Spleen (tissue), 11 donors: Measurements from ENCODE around the gene LRRC37A2. TPM values are rescaled to one million over a fixed set of nuclear protein-coding genes. Genes with fewer than 3 reads are reported as not detected.
"Not testable (repeated sequence)": the region's sequence is repeated elsewhere in the genome, so short reads cannot be mapped to it uniquely, and the experiment has no call there.

Source experiments
- DNase-seq: peaks from one replicate; pipeline ENCODE4 v3.0.0-alpha.2; 2020
- H3K27ac ChIP-seq, 8 donors: fragments of 200-600 bp; sonication (generic) in 7 of 8; 1 replicate in 4 of 8; 2 replicates in 4 of 8; pipeline versions ENCODE4 v1.5.0 to v1.8.0; 2016 to 2021; ENCODE audit warnings: inconsistent platforms in 4 of 8, mild to moderate bottlenecking in 4 of 8, moderate library complexity in 1 of 8
- H3K27me3 ChIP-seq, 7 donors: fragments of 200-600 bp; sonication (generic) in 6 of 7; replicated peaks in 1 of 7; 1 replicate in 4 of 7; 2 replicates in 3 of 7; pipeline versions ENCODE4 v1.5.0 to v1.8.0; 2016 to 2021; ENCODE audit warnings: inconsistent platforms in 3 of 7, mild to moderate bottlenecking in 1 of 7
- H3K36me3 ChIP-seq, 6 donors: fragments of 200-600 bp; sonication (generic) in 5 of 6; 1 replicate in 4 of 6; 2 replicates in 2 of 6; pipeline versions ENCODE4 v1.5.0 to v1.8.0; 2016 to 2021; ENCODE audit warnings: inconsistent platforms in 2 of 6
- H3K4me1 ChIP-seq, 6 donors: fragments of 200-600 bp; sonication (generic) in 5 of 6; 1 replicate in 3 of 6; 2 replicates in 3 of 6; pipeline versions ENCODE4 v1.5.0 to v1.8.0; 2016 to 2021; ENCODE audit warnings: inconsistent platforms in 3 of 6
- H3K4me3 ChIP-seq, 8 donors: fragments of 200-600 bp; sonication (generic) in 7 of 8; 1 replicate in 4 of 8; 2 replicates in 4 of 8; pipeline versions ENCODE4 v1.5.0 to v1.8.0; 2016 to 2021; ENCODE audit warnings: inconsistent platforms in 4 of 8, mild to moderate bottlenecking in 4 of 8, moderate library complexity in 2 of 8
- H3K9me3 ChIP-seq, 8 donors: fragments of 200-600 bp; sonication (generic) in 7 of 8; 1 replicate in 4 of 8; 2 replicates in 4 of 8; pipeline versions ENCODE4 v1.5.0 to v1.8.0; 2016 to 2021; ENCODE audit warnings: inconsistent platforms in 4 of 8
- WGBS, 5 donors: extraction: QIAGEN DNeasy Blood & Tissue Kit in 3 of 5; methylation state at CpG; one replicate each; pipeline versions ENCODE4 v1.1.5 to v1.1.7; 2013 to 2018; 5-methylcytosine and 5-hydroxymethylcytosine counted together
- intact Hi-C: fragments of 100-400 bp; cut with DNase I; formaldehyde crosslinking; loops from one replicate; pipeline ENCODE4 v1.15.0; 2023; ENCODE audit warnings: low total_unique reads
- polyA plus RNA-seq, 3 donors: library from polyadenylated mRNA; stranded (reverse); fragments of 200-250 nt; gene quantifications; one replicate each; pipeline ENCODE4 v1.2.1, GENCODE V29; 2013
- small RNA-seq, 4 donors: library from RNA; depleted of rRNA; stranded (forward); fragments of <200 nt; gene quantifications; one replicate each; pipeline ENCODE3, GENCODE V24; 2016
- total RNA-seq, 7 donors: library from RNA; depleted of rRNA in 3 of 7; stranded (reverse); fragments of >200 nt in 3 of 7; fragmentation: NEBNext Ultra II Directional in 4 of 7; extraction: Animal tissue kit (Norgen Biotek cat#: 25700) in 4 of 7; gene quantifications; one replicate each; pipeline versions ENCODE4 v1.1.0 to v1.2.1, GENCODE V29; 2016 to 2021
- donor health status: healthy with polysubstance abuse.
- donor health status: DM: no; HTN: no; CAD: no; lungs with moderate emphysema.
- donor health status: DM: no; HTN: no; CAD: no.
- donor health status: Bipolar disorder and iron deficiency.
- donor health status: healthy.
- donor health status: DM: no; HTN: no; CAD: no.
- donor health status: DM: yes; HTN: yes; CAD: no.

Gene LRRC37A2
- total and polyA plus RNA-seq, 10 donors, result 2.9 to 38.2 (median 16.8) TPM

- H3K4me3 ChIP-seq, H3K4me1 ChIP-seq, H3K27ac ChIP-seq, H3K9me3 ChIP-seq, H3K27me3 ChIP-seq, H3K36me3 ChIP-seq, intact Hi-C loops, DNase-seq: not testable (repeated sequence)
- 39 to 65% (median 57%) methylated on average over 2 to 3 of the region's 3 CpGs for WGBS, 5 donors
These were observed 86.2 kb downstream of the LRRC37A2 start for GRCh38 chr17:46598344-46598931.

- H3K9me3 ChIP-seq, intact Hi-C loops, H3K36me3 ChIP-seq, H3K27ac ChIP-seq, DNase-seq, H3K27me3 ChIP-seq, H3K4me3 ChIP-seq, H3K4me1 ChIP-seq: not testable (repeated sequence)
- WGBS, 5 donors, result no CpG with 5 or more reads among the region's 3 CpGs
These were observed 88.5 kb downstream of the LRRC37A2 start for GRCh38 chr17:46600767-46601166.

GRCh38 chr17:46603125-46603524, 90.9 kb downstream of the LRRC37A2 start:
- DNase-seq, H3K36me3 ChIP-seq, H3K27ac ChIP-seq, H3K9me3 ChIP-seq, H3K4me3 ChIP-seq, H3K27me3 ChIP-seq, H3K4me1 ChIP-seq, intact Hi-C loops: not testable (repeated sequence)

Small RNA genes lying within 50 kb of the gene (small RNA-seq; reads per million reads assigned to genes)
- 0 reads per million in 4 donors for gene RN7SL199P

Other genes with a start within 250 kb of the LRRC37A2 start
- 10 to 100 TPM in 1 of 7 donors, 1 to 10 TPM in 6; 3.7 to 12.6 (median 5.6) TPM for gene LRRC37A, start 217.3 kb upstream of the LRRC37A2 start, total RNA-seq
- gene LRRC37A, start 217.3 kb upstream of the LRRC37A2 start, polyA plus RNA-seq, result 1 to 10 TPM in 1 of 3 donors, under 1 TPM in 2; 0.74 to 1.3 (median 0.99) TPM
- gene ARL17B, start 150.7 kb upstream of the LRRC37A2 start, total RNA-seq, result 10 to 100 TPM; 15.0 to 43.8 (median 29.5) TPM
- 10 to 100 TPM in 1 of 3 donors, 1 to 10 TPM in 2; 7.9 to 13.2 (median 8.1) TPM for gene ARL17B, start 150.7 kb upstream of the LRRC37A2 start, polyA plus RNA-seq
- gene ARL17A, start 67.2 kb downstream of the LRRC37A2 start, total RNA-seq, result 10 to 100 TPM; 11.9 to 43.5 (median 20.8) TPM
- 1 to 10 TPM; 1.8 to 6.3 (median 2.5) TPM for gene ARL17A, start 67.2 kb downstream of the LRRC37A2 start, polyA plus RNA-seq
- 10 to 100 TPM; 38.1 to 57.6 (median 48.2) TPM for gene NSF, start 78.2 kb downstream of the LRRC37A2 start, total RNA-seq
- 10 to 100 TPM in 1 of 3 donors, 1 to 10 TPM in 2; 8.7 to 11.4 (median 9.2) TPM for gene NSF, start 78.2 kb downstream of the LRRC37A2 start, polyA plus RNA-seq